MCF 10A (cell line): ENCODE data around the gene ANAPC5. TPM values are rescaled to one million over a fixed set of nuclear protein-coding genes. Genes with fewer than 3 reads are reported as not detected.
"Not testable (repeated sequence)": the region's sequence is repeated elsewhere in the genome, so short reads cannot be mapped to it uniquely, and the experiment has no call there.

ENCODE experiments used
- BruUV-seq: library from RNA; stranded (reverse); fragments of 400-500 nt; replicated peaks from 2 replicates; lab custom pipeline; 2021; lab: Mats Ljungman, UMichigan
- CTCF ChIA-PET: fragments of 300-600 bp; sonication (Branson Sonifier 250); formaldehyde crosslinking; extraction: SDS; loops from one replicate; lab custom pipeline; 2021; ENCODE audit warnings: antibody characterized with exemption, inconsistent platforms; lab: Yijun Ruan, JAX
- POLR2A ChIA-PET: fragments of 300-600, 350-650 bp; sonication (Branson Sonifier 250); formaldehyde crosslinking; extraction: SDS; loops from one replicate; lab custom pipeline; 2020; ENCODE audit warnings: antibody characterized with exemption, inconsistent platforms; lab: Yijun Ruan, JAX
- DNase-seq: peaks from one replicate; pipeline ENCODE4 v3.0.0-alpha.2; 2018; ENCODE audit not compliant: unreplicated experiment
- H3K27ac Mint-ChIP-seq: one replicate; pipeline ENCODE4 v1.8.0; 2022; ENCODE audit warnings: mild to moderate bottlenecking, low read depth, mixed read lengths; ENCODE audit not compliant: unreplicated experiment
- H3K27me3 Mint-ChIP-seq: one replicate; pipeline ENCODE4 v1.8.0; 2022; ENCODE audit warnings: mixed read lengths; ENCODE audit not compliant: insufficient read depth, unreplicated experiment
- H3K36me3 Mint-ChIP-seq: one replicate; pipeline ENCODE4 v1.8.0; 2022; ENCODE audit warnings: mild to moderate bottlenecking, moderate library complexity, mixed read lengths; ENCODE audit not compliant: insufficient read depth, unreplicated experiment
- H3K4me1 Mint-ChIP-seq: one replicate; pipeline ENCODE4 v1.8.0; 2022; ENCODE audit warnings: mixed read lengths; ENCODE audit not compliant: insufficient read depth, unreplicated experiment
- H3K4me3 Mint-ChIP-seq: one replicate; pipeline ENCODE4 v1.8.0; 2022; ENCODE audit warnings: mild to moderate bottlenecking, moderate library complexity, mixed read lengths; ENCODE audit not compliant: unreplicated experiment
- H3K9me3 Mint-ChIP-seq: one replicate; pipeline ENCODE4 v1.8.0; 2022; ENCODE audit warnings: mixed read lengths; ENCODE audit not compliant: unreplicated experiment
- CTCF ChIP-seq: fragments of 200-600 bp; IDR thresholded peaks from one replicate; pipeline ENCODE4 v1.8.0; 2022; ENCODE audit warnings: antibody characterized with exemption, mild to moderate bottlenecking; ENCODE audit not compliant: unreplicated experiment
- intact Hi-C: fragments of 100-400 bp; cut with micrococcal nuclease; formaldehyde crosslinking; loops from 2 replicates; pipeline ENCODE4 v1.14.1; 2022
- total RNA-seq: library from RNA; stranded (reverse); gene quantifications from 2 replicates; pipeline ENCODE4 v1.2.3, GENCODE V29; 2022

The ANAPC5 gene
- total RNA-seq, 1 experiment from 2014 or later = 95.6 TPM

- no peak for TF ChIP-seq CTCF
- peaks cover 13% of the 10 kb centered on the region for H3K4me1 Mint-ChIP-seq
- no peak overlapping the region for H3K27ac Mint-ChIP-seq
- no peaks in the 10 kb centered on the region for H3K36me3 Mint-ChIP-seq
- peak; percentile 17 for DNase-seq
- no peaks in the 10 kb centered on the region for H3K9me3 Mint-ChIP-seq
- ChIA-PET POLR2A (interaction anchor here (0.6 to 1.2 kb wide), 2 partner anchors 9 to 205 kb away, joined by 5 to 8 read pairs; partner anchors contain the start of gene RNF34), CTCF (interaction anchor here (0.7 kb wide), 1 partner anchor 228 kb away, joined by 3 read pairs; no protein-coding TSS in a partner anchor)
- intact Hi-C loops = no loop called here
- no TSS peak for BruUV-seq
- no peak overlapping the region for H3K4me3 Mint-ChIP-seq
- H3K27me3 Mint-ChIP-seq = no peaks in the 10 kb centered on the region
These were observed 38.6 kb upstream of the ANAPC5 start for GRCh38 chr12:121390856-121391255.

- peak; percentile 41 for DNase-seq
- POLR2A ChIA-PET = interaction anchor here (0.5 to 0.6 kb wide), 2 partner anchors 36 to 37 kb away, joined by 3 to 5 read pairs; partner anchors contain the start of gene ANAPC5
- no TSS peak for BruUV-seq
- H3K27me3 Mint-ChIP-seq = no peaks in the 10 kb centered on the region
- no peaks in the 10 kb centered on the region for H3K36me3 Mint-ChIP-seq
- TF ChIP-seq CTCF = no peak
- H3K4me1 Mint-ChIP-seq = peaks cover 13% of the 10 kb centered on the region
- H3K4me3 Mint-ChIP-seq = no peak overlapping the region
- intact Hi-C loops = no loop called here
- no peaks in the 10 kb centered on the region for H3K9me3 Mint-ChIP-seq
- no peak overlapping the region for H3K27ac Mint-ChIP-seq
- CTCF ChIA-PET = no interaction called here
These were observed 36.3 kb upstream of the ANAPC5 start for GRCh38 chr12:121388421-121388981.

GRCh38 chr12:121384891-121385290 lies 32.7 kb upstream of the ANAPC5 start:
- BruUV-seq = not testable (repeated sequence)
- ChIA-PET CTCF (interaction anchor here (0.7 to 1.2 kb wide), 2 partner anchors 17 to 26 kb away, joined by 3 read pairs; no protein-coding TSS in a partner anchor), POLR2A (interaction anchor here (0.6 kb wide), 1 partner anchor 765 kb away, joined by 3 read pairs; no protein-coding TSS in a partner anchor)

GRCh38 chr12:121383601-121384021 lies 31.4 kb upstream of the ANAPC5 start:
- DNase-seq = no peak
- Mint-ChIP-seq H3K27me3 (no peaks in the 10 kb centered on the region), H3K27ac (no peak overlapping the region), H3K4me3 (no peak overlapping the region), H3K4me1 (peaks cover 6% of the 10 kb centered on the region), H3K9me3 (no peaks in the 10 kb centered on the region), H3K36me3 (no peaks in the 10 kb centered on the region)
- POLR2A ChIA-PET = interaction anchor here (0.6 to 1.2 kb wide), 3 partner anchors 16 to 698 kb away, joined by 3 read pairs; no protein-coding TSS in a partner anchor
- BruUV-seq = no TSS peak
- intact Hi-C loops = no loop called here
- CTCF ChIA-PET = interaction anchor here (0.6 to 1.2 kb wide), 4 partner anchors 15 to 125 kb away, joined by 3 to 4 read pairs (median 4); no protein-coding TSS in a partner anchor
- no peak for TF ChIP-seq CTCF

More at GRCh38 chr12:121384891-121385290, 32.7 kb upstream of the ANAPC5 start:
- H3K27me3 Mint-ChIP-seq, H3K27ac Mint-ChIP-seq, H3K4me1 Mint-ChIP-seq, H3K9me3 Mint-ChIP-seq, DNase-seq, H3K4me3 Mint-ChIP-seq, intact Hi-C loops, H3K36me3 Mint-ChIP-seq: not testable (repeated sequence)
